EH (cell line): ENCODE measurements around the gene PPP4R4.

Experiments used
- DNase-seq: peaks from one replicate; pipeline ENCODE4 v3.0.0-alpha.2; 2015; ENCODE audit warnings: low read depth

Gene PPP4R4

GRCh38 chr14:94306047-94306978, 132.2 kb downstream of the PPP4R4 start:
- no peak for DNase-seq

- DNase-seq: no peak
These were observed 133.4 kb downstream of the PPP4R4 start for GRCh38 chr14:94307410-94307992.

GRCh38 chr14:94309721-94310120, 135.6 kb downstream of the PPP4R4 start:
- no peak for DNase-seq

- DNase-seq: no peak
These were observed 136.1 kb downstream of the PPP4R4 start for GRCh38 chr14:94310248-94310647.

GRCh38 chr14:94312481-94313246, 138.5 kb downstream of the PPP4R4 start:
- no peak for DNase-seq

- DNase-seq: peak; percentile 23
These were observed 140.0 kb downstream of the PPP4R4 start for GRCh38 chr14:94313991-94314655.

GRCh38 chr14:94314890-94315289, 140.8 kb downstream of the PPP4R4 start:
- DNase-seq: no peak

GRCh38 chr14:94316692-94317091, 142.6 kb downstream of the PPP4R4 start:
- DNase-seq: no peak

GRCh38 chr14:94317259-94317658, 143.1 kb downstream of the PPP4R4 start:
- peak; percentile 6 for DNase-seq

- DNase-seq: no peak
These were observed 146.1 kb downstream of the PPP4R4 start for GRCh38 chr14:94320243-94320642.

GRCh38 chr14:94321421-94322271, 147.5 kb downstream of the PPP4R4 start:
- no peak for DNase-seq

- peak; percentile 4 for DNase-seq
These were observed 148.8 kb downstream of the PPP4R4 start, which contains the start of gene SERPINA6 for GRCh38 chr14:94322648-94323570. SERPINA6 (minus strand) TSS chr14:94323336; CDS start chr14:94314648, 8,688 bp downstream.

- no peak for DNase-seq
These were observed 154.1 kb downstream of the PPP4R4 start for GRCh38 chr14:94328196-94328595.
